NCI-H1436 (cell line): ENCODE measurements around the gene SNAPIN.
A peak's percentile ranks its signal among the peaks of the same experiment; 100 is the strongest.

Experiments used
- DNase-seq: peaks from one replicate; lab custom pipeline; 2025; lab: John Stamatoyannopoulos, UW

Gene SNAPIN

GRCh38 chr1:153658400-153659174 is at the start of gene SNAPIN:
SNAPIN (plus strand) TSS chr1:153658703; CDS start chr1:153658744, 41 bp downstream.
- peak; percentile 79 for DNase-seq

GRCh38 chr1:153608742-153609584 is 49.5 kb upstream of the SNAPIN start:
- DNase-seq: no peak

GRCh38 chr1:153609585-153609907 is 49.0 kb upstream of the SNAPIN start:
- DNase-seq: no peak

- DNase-seq: no peak
Observed at GRCh38 chr1:153610334-153610733, 48.2 kb upstream of the SNAPIN start.

- no peak for DNase-seq
Observed at GRCh38 chr1:153610811-153611301, 47.6 kb upstream of the SNAPIN start.

GRCh38 chr1:153611356-153611755 is 47.1 kb upstream of the SNAPIN start:
- no peak for DNase-seq

GRCh38 chr1:153612111-153612754 is 46.3 kb upstream of the SNAPIN start:
- DNase-seq: no peak

- DNase-seq: no peak
Observed at GRCh38 chr1:153612755-153613331, 45.7 kb upstream of the SNAPIN start, which contains the start of gene S100A16. S100A16 (minus strand) TSS chr1:153613137; CDS start chr1:153608151, 4,986 bp downstream.

- no peak for DNase-seq
Observed at GRCh38 chr1:153613406-153613805, 45.1 kb upstream of the SNAPIN start.

GRCh38 chr1:153614189-153614900 is 44.2 kb upstream of the SNAPIN start:
- DNase-seq: no peak

GRCh38 chr1:153614906-153615305 is 43.6 kb upstream of the SNAPIN start:
- no peak for DNase-seq

GRCh38 chr1:153615406-153615805 is 43.1 kb upstream of the SNAPIN start:
- no peak for DNase-seq

GRCh38 chr1:153616144-153616916 is 42.2 kb upstream of the SNAPIN start, which contains the start of gene S100A14:
S100A14 (minus strand) TSS chr1:153616325; CDS start chr1:153615858, 467 bp downstream.
- DNase-seq: no peak

GRCh38 chr1:153616917-153617311 is 41.6 kb upstream of the SNAPIN start:
- DNase-seq: no peak

GRCh38 chr1:153617663-153618062 is 40.8 kb upstream of the SNAPIN start:
- peak; percentile 49 for DNase-seq

- no peak for DNase-seq
Observed at GRCh38 chr1:153619171-153619570, 39.3 kb upstream of the SNAPIN start.

GRCh38 chr1:153623101-153623500 is 35.4 kb upstream of the SNAPIN start:
- DNase-seq: no peak

GRCh38 chr1:153624965-153625611 is 33.4 kb upstream of the SNAPIN start:
- DNase-seq: no peak

GRCh38 chr1:153626477-153626903 is 32.0 kb upstream of the SNAPIN start:
- no peak for DNase-seq
